Osteoblast (primary cell): ENCODE data around the gene MEF2C. TPM values are rescaled to one million over a fixed set of nuclear protein-coding genes. Genes with fewer than 3 reads are reported as not detected.
A peak's percentile ranks its signal among the peaks of the same experiment; 100 is the strongest.

Experiments used
- DNase-seq: peaks from one replicate; pipeline ENCODE4 v3.0.0; 2011; ENCODE audit warnings: low spot score, mixed read lengths; ENCODE audit not compliant: insufficient read length; ENCODE audit errors: missing footprints
- H2AFZ ChIP-seq: 2 replicates; pipeline ENCODE4 v1.6.0; 2011; ENCODE audit warnings: mild to moderate bottlenecking, low read length
- H3K27ac ChIP-seq: 2 replicates; pipeline ENCODE4 v1.5.1; 2011; ENCODE audit warnings: mild to moderate bottlenecking, low read depth, low read length, moderate library complexity
- H3K27me3 ChIP-seq: 2 replicates; pipeline ENCODE4 v1.6.0; 2012; ENCODE audit warnings: mild to moderate bottlenecking, control low read depth, inconsistent platforms, low read length, moderate library complexity; ENCODE audit not compliant: insufficient read depth
- H3K36me3 ChIP-seq: 2 replicates; pipeline ENCODE4 v1.5.1; 2011; ENCODE audit warnings: mild to moderate bottlenecking, low read length, control low read depth, moderate library complexity; ENCODE audit not compliant: insufficient read depth
- H3K4me1 ChIP-seq: 2 replicates; pipeline ENCODE4 v1.5.1; 2011; ENCODE audit warnings: mild to moderate bottlenecking, low read length, control low read depth, moderate library complexity; ENCODE audit not compliant: insufficient read depth
- H3K4me2 ChIP-seq: 2 replicates; pipeline ENCODE4 v1.6.0; 2011; ENCODE audit warnings: mild to moderate bottlenecking, low read length; ENCODE audit not compliant: insufficient read depth
- H3K4me3 ChIP-seq: fragments of 200-600 bp; sonication (generic); 3 replicates; pipeline ENCODE4 v1.5.1; 2012; ENCODE audit warnings: mild to moderate bottlenecking, low read length, inconsistent platforms; ENCODE audit not compliant: insufficient read depth
- H3K79me2 ChIP-seq: 2 replicates; pipeline ENCODE4 v1.6.0; 2012; ENCODE audit warnings: mild to moderate bottlenecking, low read length, control low read depth, inconsistent platforms; ENCODE audit not compliant: insufficient read depth
- H3K9me3 ChIP-seq: 2 replicates; pipeline ENCODE4 v1.5.1; 2011; ENCODE audit warnings: low read depth, low read length, control low read depth
- H4K20me1 ChIP-seq: 2 replicates; pipeline ENCODE4 v1.6.0; 2012; ENCODE audit warnings: mild to moderate bottlenecking, low read length, control low read depth; ENCODE audit not compliant: insufficient read depth
- total RNA-seq: library from RNA; depleted of rRNA; stranded (reverse); fragments of >200 nt; gene quantifications from 2 replicates; pipeline ENCODE4 v1.2.3, GENCODE V29; 2012
- TF ChIP-seq, protein P1 (sequence below): IDR thresholded peaks from 2 replicates; pipeline ENCODE4 v1.5.1; 2011; ENCODE audit warnings: mild to moderate bottlenecking, low read depth, low read length, moderate library complexity; ENCODE audit errors: extremely low read depth

The MEF2C gene
- total RNA-seq, 1 donor, result 13.4 TPM

DNA sequence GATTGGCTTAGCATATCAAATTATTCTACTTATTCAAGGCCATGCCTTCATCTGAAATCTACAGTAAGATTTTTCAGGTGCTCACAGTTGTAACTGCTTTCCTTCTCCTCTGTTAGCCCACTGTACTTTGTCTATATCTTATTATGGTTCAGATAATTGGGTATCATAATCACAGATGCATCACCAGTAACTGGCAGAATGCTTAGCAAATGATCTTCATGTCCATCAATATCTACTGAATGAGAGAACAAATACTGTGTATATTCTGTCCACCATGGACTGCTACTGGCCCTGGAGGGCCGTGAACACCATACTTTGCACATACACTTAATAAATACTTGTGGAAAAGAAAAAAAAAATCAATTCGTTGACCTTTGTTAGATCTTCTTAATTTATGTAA lies 96.2 kb downstream of the MEF2C start:
- H3K79me2 ChIP-seq, result no peaks in the 10 kb centered on the region
- no peak overlapping the region for H3K4me3 ChIP-seq
- no peaks in the 10 kb centered on the region for H4K20me1 ChIP-seq
- H3K9me3 ChIP-seq, result no peaks in the 10 kb centered on the region
- TF ChIP-seq, protein P1, sequence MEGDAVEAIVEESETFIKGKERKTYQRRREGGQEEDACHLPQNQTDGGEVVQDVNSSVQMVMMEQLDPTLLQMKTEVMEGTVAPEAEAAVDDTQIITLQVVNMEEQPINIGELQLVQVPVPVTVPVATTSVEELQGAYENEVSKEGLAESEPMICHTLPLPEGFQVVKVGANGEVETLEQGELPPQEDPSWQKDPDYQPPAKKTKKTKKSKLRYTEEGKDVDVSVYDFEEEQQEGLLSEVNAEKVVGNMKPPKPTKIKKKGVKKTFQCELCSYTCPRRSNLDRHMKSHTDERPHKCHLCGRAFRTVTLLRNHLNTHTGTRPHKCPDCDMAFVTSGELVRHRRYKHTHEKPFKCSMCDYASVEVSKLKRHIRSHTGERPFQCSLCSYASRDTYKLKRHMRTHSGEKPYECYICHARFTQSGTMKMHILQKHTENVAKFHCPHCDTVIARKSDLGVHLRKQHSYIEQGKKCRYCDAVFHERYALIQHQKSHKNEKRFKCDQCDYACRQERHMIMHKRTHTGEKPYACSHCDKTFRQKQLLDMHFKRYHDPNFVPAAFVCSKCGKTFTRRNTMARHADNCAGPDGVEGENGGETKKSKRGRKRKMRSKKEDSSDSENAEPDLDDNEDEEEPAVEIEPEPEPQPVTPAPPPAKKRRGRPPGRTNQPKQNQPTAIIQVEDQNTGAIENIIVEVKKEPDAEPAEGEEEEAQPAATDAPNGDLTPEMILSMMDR, result no peak
- H3K27me3 ChIP-seq, result no peaks in the 10 kb centered on the region
- peaks cover 27% of the 10 kb centered on the region for H3K4me1 ChIP-seq
- H2AFZ ChIP-seq, result no peak overlapping the region
- no peaks in the 10 kb centered on the region for H3K36me3 ChIP-seq
- H3K4me2 ChIP-seq, result peak overlapping the region; percentile 85
- no peak for DNase-seq
- H3K27ac ChIP-seq, result peak overlapping the region; percentile 100

DNA sequence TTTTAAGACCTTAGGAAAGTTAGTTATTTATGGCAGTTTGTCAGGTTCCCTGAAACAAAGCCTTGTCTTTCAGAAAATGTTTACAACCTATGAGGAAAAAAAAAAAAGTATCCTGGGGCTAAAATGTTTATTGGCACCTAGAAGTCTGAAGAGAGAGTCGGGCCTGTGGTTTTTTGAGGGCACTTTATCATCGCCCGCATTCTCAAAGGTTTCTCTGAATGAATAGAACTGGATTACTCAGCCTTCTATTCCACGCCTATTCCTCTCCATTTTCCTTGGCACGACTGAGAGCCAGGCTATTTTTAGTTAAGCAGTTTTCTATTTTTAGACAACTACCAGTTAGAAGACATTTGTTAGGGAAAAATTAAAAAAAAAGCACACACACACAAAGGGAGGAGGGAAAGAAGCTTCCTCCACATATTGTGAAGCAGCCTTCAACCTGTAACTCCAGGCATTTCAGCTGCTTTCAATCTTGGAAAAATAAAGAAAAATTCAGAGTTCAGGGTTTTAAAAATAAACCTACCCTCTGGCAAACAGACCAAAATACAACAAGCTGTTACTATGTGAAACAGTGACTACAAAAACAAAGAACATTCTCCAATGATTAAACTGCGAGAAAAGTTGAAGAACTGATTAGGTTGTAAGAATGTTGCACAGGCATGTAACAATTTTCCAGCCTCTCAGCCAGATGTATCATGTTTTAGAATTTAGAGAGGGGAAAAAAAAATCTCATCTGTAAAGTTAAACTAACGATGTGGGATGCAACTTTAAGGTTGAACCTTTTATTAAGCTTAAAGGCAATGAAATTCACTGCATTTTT lies 97.0 kb downstream of the MEF2C start:
- Histone ChIP-seq H3K36me3 (no peaks in the 10 kb centered on the region), H3K4me3 (peak overlapping the region; percentile 37), H2AFZ (peak overlapping the region; percentile 14), H3K79me2 (no peaks in the 10 kb centered on the region), H3K9me3 (no peaks in the 10 kb centered on the region), H4K20me1 (no peaks in the 10 kb centered on the region), H3K4me2 (peak overlapping the region; percentile 85), H3K27me3 (no peaks in the 10 kb centered on the region), H3K4me1 (peaks cover 26% of the 10 kb centered on the region), H3K27ac (peak overlapping the region; percentile 100)
- TF ChIP-seq, protein P1, result no peak
- DNase-seq, result peak; percentile 29

DNA sequence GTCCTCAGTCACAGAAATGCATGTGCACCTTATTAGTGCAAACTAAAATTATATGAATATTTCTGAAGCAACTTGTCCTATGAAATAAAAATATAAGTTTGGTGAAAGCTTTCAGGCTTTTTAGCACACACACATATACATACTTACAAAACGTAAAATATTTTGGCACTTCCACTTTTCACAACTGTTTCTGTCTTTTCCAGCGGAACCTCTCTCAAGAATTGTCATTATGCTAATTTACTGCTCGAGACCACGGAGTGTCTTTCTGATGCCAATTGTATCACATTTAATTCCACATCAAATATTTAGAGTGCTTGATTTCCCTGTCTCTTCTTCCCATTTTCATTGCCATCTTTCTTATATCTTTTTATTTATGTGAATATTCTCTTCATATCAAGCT lies 100.4 kb downstream of the MEF2C start:
- no peak overlapping the region for H3K27ac ChIP-seq
- no peak for DNase-seq
- H4K20me1 ChIP-seq, result no peaks in the 10 kb centered on the region
- TF ChIP-seq, protein P1, result no peak
- H3K9me3 ChIP-seq, result no peaks in the 10 kb centered on the region
- H3K4me3 ChIP-seq, result no peak overlapping the region
- H3K4me1 ChIP-seq, result peaks cover 38% of the 10 kb centered on the region
- H3K36me3 ChIP-seq, result no peaks in the 10 kb centered on the region
- no peak overlapping the region for H2AFZ ChIP-seq
- H3K4me2 ChIP-seq, result no peak overlapping the region
- H3K27me3 ChIP-seq, result no peaks in the 10 kb centered on the region
- H3K79me2 ChIP-seq, result no peaks in the 10 kb centered on the region

DNA sequence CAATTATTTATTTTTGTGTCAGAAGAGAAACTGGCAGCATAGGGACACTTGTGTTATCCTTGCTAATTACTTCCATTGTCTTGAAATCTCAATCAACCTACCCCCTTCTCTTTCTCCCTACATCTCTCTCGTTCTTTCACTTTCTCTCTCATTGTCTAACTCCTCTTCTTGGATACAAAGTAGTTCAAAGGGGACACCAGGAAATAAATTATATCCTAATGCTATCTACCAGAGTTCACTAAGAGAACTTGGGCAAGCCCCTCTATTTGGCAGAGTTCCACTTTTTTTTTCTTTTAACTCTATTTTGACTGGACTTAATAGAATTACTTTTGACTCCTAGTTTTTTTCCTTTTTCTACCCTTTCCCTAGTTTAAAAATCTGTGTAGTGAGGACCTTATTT lies 102.2 kb downstream of the MEF2C start:
- Histone ChIP-seq H2AFZ (no peak overlapping the region), H4K20me1 (no peaks in the 10 kb centered on the region)

More for the DNA sequence above, 102.2 kb downstream of the MEF2C start:
- Histone ChIP-seq H3K27ac (peak overlapping the region; percentile 7), H3K9me3 (no peaks in the 10 kb centered on the region), H3K4me2 (peak overlapping the region; percentile 40), H3K79me2 (no peaks in the 10 kb centered on the region), H3K36me3 (no peaks in the 10 kb centered on the region), H3K27me3 (no peaks in the 10 kb centered on the region), H3K4me3 (no peak overlapping the region), H3K4me1 (peaks cover 21% of the 10 kb centered on the region)
- TF ChIP-seq, protein P1, result no peak
- DNase-seq, result no peak
